Measurements from ENCODE around the gene PAQR5.
A peak's percentile ranks its signal among the peaks of the same experiment; 100 is the strongest.

The PAQR5 gene

GRCh38 chr15:69391046-69391757 lies 92.5 kb downstream of the PAQR5 start:
- H3K18ac ChIP-seq (ENCODE audit: low read depth in 1 of 2, low read length in 2 of 2), result no peak overlapping the region
- no peak overlapping the region for H4K91ac ChIP-seq (ENCODE audit: low read length)
- H3K9me3 ChIP-seq (ENCODE audit: control insufficient read depth, low read length), result no peaks in the 10 kb centered on the region
- H3K4ac ChIP-seq (ENCODE audit: low read depth in 1 of 2, low read length in 2 of 2), result no peak overlapping the region
- WGBS, result 96% methylated on average over 11 of the region's 11 CpGs
- no peak overlapping the region for H2AK5ac ChIP-seq (ENCODE audit: low read length, severe bottlenecking)
- H3K4me1 ChIP-seq (ENCODE audit: control insufficient read depth, insufficient read depth, low read depth, low read length), result peaks cover 12% of the 10 kb centered on the region
- no peak overlapping the region for H3K27ac ChIP-seq (ENCODE audit: low read length, poor library complexity, severe bottlenecking)
- H4K8ac ChIP-seq (ENCODE audit: low read length), result no peak overlapping the region
- no peak overlapping the region for H3K4me3 ChIP-seq (ENCODE audit: insufficient read depth in 1 of 2, low read depth in 1 of 2, low read length in 2 of 2)
- H3K36me3 ChIP-seq (ENCODE audit: control insufficient read depth in 1 of 2, insufficient read depth in 2 of 2, low read depth in 1 of 2, low read length in 2 of 2), result no peaks in the 10 kb centered on the region
- H3K9ac ChIP-seq (ENCODE audit: low read length), result no peak overlapping the region
- no peak overlapping the region for H2AFZ ChIP-seq (ENCODE audit: low read depth, low read length)
- no peaks in the 10 kb centered on the region for H3K27me3 ChIP-seq (ENCODE audit: control insufficient read depth in 1 of 2, insufficient read depth in 1 of 2, low read length in 2 of 2)
- no peak overlapping the region for H2BK5ac ChIP-seq (ENCODE audit: low read depth, low read length, poor library complexity, severe bottlenecking)
- H3K23ac ChIP-seq (ENCODE audit: low read length in 2 of 2), result no peak overlapping the region
- H3K4me2 ChIP-seq (ENCODE audit: low read length, poor library complexity, severe bottlenecking), result no peak overlapping the region
- H3K79me1 ChIP-seq (replicated peaks; ENCODE audit: low read length, poor library complexity, severe bottlenecking), result no peaks in the 10 kb centered on the region
- no peak for DNase-seq
- H2BK12ac ChIP-seq (ENCODE audit: low read length in 2 of 2), result no peak overlapping the region
- no peak overlapping the region for H2BK120ac ChIP-seq (ENCODE audit: low read depth, low read length)
- peak overlapping the region; percentile 9 for H2BK15ac ChIP-seq (ENCODE audit: low read depth, poor library complexity, severe bottlenecking)
- no peak overlapping the region for H3K14ac ChIP-seq (ENCODE audit: low read length in 2 of 2)

DNA sequence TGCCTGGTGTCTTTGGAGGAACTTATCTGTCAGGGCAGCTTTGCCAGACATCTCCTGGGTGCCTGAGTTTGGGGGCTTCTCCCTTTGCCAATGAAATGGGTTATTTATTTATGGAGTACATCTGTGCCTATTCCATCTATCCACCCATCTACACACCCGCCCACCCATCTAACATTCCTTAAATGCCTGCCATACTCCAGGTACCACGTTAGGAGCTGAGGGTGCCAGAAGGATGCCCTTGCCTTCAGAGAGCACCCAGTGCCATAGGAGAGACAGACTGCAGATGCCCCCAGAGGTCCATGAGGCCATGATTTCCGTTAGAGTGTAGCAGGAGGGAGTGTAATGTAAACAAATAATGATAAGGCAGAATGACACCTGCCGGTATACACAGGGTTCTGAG lies 93.6 kb downstream of the PAQR5 start:
- Histone ChIP-seq H3K27me3 (ENCODE audit: control insufficient read depth in 1 of 2, insufficient read depth in 1 of 2, low read length in 2 of 2) (no peaks in the 10 kb centered on the region), H2BK15ac (ENCODE audit: low read depth, poor library complexity, severe bottlenecking) (no peak overlapping the region), H3K18ac (ENCODE audit: low read depth in 1 of 2, low read length in 2 of 2) (no peak overlapping the region), H3K9ac (ENCODE audit: low read length) (no peak overlapping the region), H2BK120ac (ENCODE audit: low read depth, low read length) (no peak overlapping the region), H3K4me3 (ENCODE audit: insufficient read depth in 1 of 2, low read depth in 1 of 2, low read length in 2 of 2) (no peak overlapping the region), H3K4ac (ENCODE audit: low read depth in 1 of 2, low read length in 2 of 2) (no peak overlapping the region), H2BK12ac (ENCODE audit: low read length in 2 of 2) (no peak overlapping the region), H3K23ac (ENCODE audit: low read length in 2 of 2) (no peak overlapping the region), H2AFZ (ENCODE audit: low read depth, low read length) (no peak overlapping the region), H2AK5ac (ENCODE audit: low read length, severe bottlenecking) (no peak overlapping the region), H3K9me3 (ENCODE audit: control insufficient read depth, low read length) (no peaks in the 10 kb centered on the region), H4K91ac (ENCODE audit: low read length) (peak overlapping the region; percentile 35), H3K27ac (ENCODE audit: low read length, poor library complexity, severe bottlenecking) (no peak overlapping the region), H3K4me1 (ENCODE audit: control insufficient read depth, insufficient read depth, low read depth, low read length) (peaks cover 12% of the 10 kb centered on the region), H3K14ac (ENCODE audit: low read length in 2 of 2) (no peak overlapping the region), H3K4me2 (ENCODE audit: low read length, poor library complexity, severe bottlenecking) (no peak overlapping the region), H4K8ac (ENCODE audit: low read length) (no peak overlapping the region), H3K79me1 (replicated peaks; ENCODE audit: low read length, poor library complexity, severe bottlenecking) (no peaks in the 10 kb centered on the region), H3K36me3 (ENCODE audit: control insufficient read depth in 1 of 2, insufficient read depth in 2 of 2, low read depth in 1 of 2, low read length in 2 of 2) (peaks cover 0 to 2% of the 10 kb centered on the region in 2 experiments), H2BK5ac (ENCODE audit: low read depth, low read length, poor library complexity, severe bottlenecking) (no peak overlapping the region)
- no peak for DNase-seq
- 85% methylated on average over 4 of the region's 4 CpGs for WGBS

GRCh38 chr15:69393831-69394491 lies 95.2 kb downstream of the PAQR5 start:
- no peak overlapping the region for H2BK12ac ChIP-seq (ENCODE audit: low read length in 2 of 2)
- no peak overlapping the region for H4K8ac ChIP-seq (ENCODE audit: low read length)
- no peak overlapping the region for H2BK15ac ChIP-seq (ENCODE audit: low read depth, poor library complexity, severe bottlenecking)
- H3K36me3 ChIP-seq (ENCODE audit: control insufficient read depth in 1 of 2, insufficient read depth in 2 of 2, low read depth in 1 of 2, low read length in 2 of 2), result peaks cover 0 to 3% of the 10 kb centered on the region in 2 experiments
- no peak overlapping the region for H3K27ac ChIP-seq (ENCODE audit: low read length, poor library complexity, severe bottlenecking)
- H3K9ac ChIP-seq (ENCODE audit: low read length), result peak overlapping the region; percentile 76
- DNase-seq, result no peak
- H3K4ac ChIP-seq (ENCODE audit: low read depth in 1 of 2, low read length in 2 of 2), result no peak overlapping the region
- no peak overlapping the region for H3K4me2 ChIP-seq (ENCODE audit: low read length, poor library complexity, severe bottlenecking)
- H2AFZ ChIP-seq (ENCODE audit: low read depth, low read length), result peak overlapping the region; percentile 46
- peaks cover 15% of the 10 kb centered on the region for H3K4me1 ChIP-seq (ENCODE audit: control insufficient read depth, insufficient read depth, low read depth, low read length)
- H2BK120ac ChIP-seq (ENCODE audit: low read depth, low read length), result no peak overlapping the region
- no peaks in the 10 kb centered on the region for H3K79me1 ChIP-seq (replicated peaks; ENCODE audit: low read length, poor library complexity, severe bottlenecking)
- H3K14ac ChIP-seq (ENCODE audit: low read length in 2 of 2), result no peak overlapping the region
- no peaks in the 10 kb centered on the region for H3K27me3 ChIP-seq (ENCODE audit: control insufficient read depth in 1 of 2, insufficient read depth in 1 of 2, low read length in 2 of 2)
- no peak overlapping the region for H3K23ac ChIP-seq (ENCODE audit: low read length in 2 of 2)
- no peak overlapping the region for H2BK5ac ChIP-seq (ENCODE audit: low read depth, low read length, poor library complexity, severe bottlenecking)
- 71% methylated on average over 11 of the region's 11 CpGs for WGBS
- H2AK5ac ChIP-seq (ENCODE audit: low read length, severe bottlenecking), result no peak overlapping the region
- H3K4me3 ChIP-seq (ENCODE audit: insufficient read depth in 1 of 2, low read depth in 1 of 2, low read length in 2 of 2), result peak overlapping the region in 1 of 2 experiments; percentile 61
- peak overlapping the region in 1 of 2 experiments; percentile 9 for H3K18ac ChIP-seq (ENCODE audit: low read depth in 1 of 2, low read length in 2 of 2)
- no peak overlapping the region for H4K91ac ChIP-seq (ENCODE audit: low read length)
- no peaks in the 10 kb centered on the region for H3K9me3 ChIP-seq (ENCODE audit: control insufficient read depth, low read length)

DNA sequence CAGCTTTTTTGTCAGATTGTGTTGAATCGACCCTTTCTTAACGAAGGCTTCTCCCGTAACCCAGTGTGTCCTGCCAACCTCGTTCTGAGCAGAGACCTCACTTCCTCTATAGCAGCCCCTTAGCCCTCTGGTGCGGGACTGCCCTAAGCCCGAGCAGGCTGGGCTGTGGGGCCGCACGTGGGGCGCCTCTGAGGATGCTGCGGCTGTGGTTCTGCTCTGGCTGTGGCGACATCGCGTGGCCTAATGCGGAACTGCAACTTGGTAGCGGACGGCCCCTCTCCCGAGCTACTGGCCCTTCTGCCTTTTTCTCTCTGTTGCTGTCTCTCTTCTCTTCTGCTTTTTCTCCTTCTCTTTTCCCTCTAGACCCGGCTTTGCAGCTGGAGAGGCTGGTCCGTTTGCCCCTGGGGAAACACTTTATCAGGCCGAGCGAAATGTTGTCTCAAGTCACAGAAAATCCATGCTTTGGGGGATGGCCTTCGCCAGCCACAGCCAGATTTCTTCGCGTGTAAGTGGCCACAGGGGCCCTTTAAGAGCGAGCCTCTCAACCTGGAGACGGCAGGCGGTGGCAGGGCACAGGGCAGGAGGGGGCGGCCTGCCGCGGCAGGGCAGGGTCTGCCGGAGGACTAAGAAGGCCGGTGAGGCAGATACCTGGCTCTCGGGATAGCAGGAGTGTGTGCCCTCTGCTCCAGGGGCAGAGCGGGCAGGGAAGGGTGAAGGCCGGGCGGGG lies 96.0 kb downstream of the PAQR5 start:
- Histone ChIP-seq H3K36me3 (ENCODE audit: control insufficient read depth in 1 of 2, insufficient read depth in 2 of 2, low read depth in 1 of 2, low read length in 2 of 2) (peaks cover 0 to 3% of the 10 kb centered on the region in 2 experiments), H3K9ac (ENCODE audit: low read length) (peak overlapping the region; percentile 76), H3K4ac (ENCODE audit: low read depth in 1 of 2, low read length in 2 of 2) (peak overlapping the region in 1 of 2 experiments; percentile 4), H3K4me1 (ENCODE audit: control insufficient read depth, insufficient read depth, low read depth, low read length) (peaks cover 15% of the 10 kb centered on the region), H3K14ac (ENCODE audit: low read length in 2 of 2) (no peak overlapping the region), H2BK5ac (ENCODE audit: low read depth, low read length, poor library complexity, severe bottlenecking) (no peak overlapping the region), H4K91ac (ENCODE audit: low read length) (no peak overlapping the region), H3K4me3 (ENCODE audit: insufficient read depth in 1 of 2, low read depth in 1 of 2, low read length in 2 of 2) (peak overlapping the region in 1 of 2 experiments; percentile 61), H3K18ac (ENCODE audit: low read depth in 1 of 2, low read length in 2 of 2) (peak overlapping the region; percentile 1 to 9), H2AK5ac (ENCODE audit: low read length, severe bottlenecking) (no peak overlapping the region), H4K8ac (ENCODE audit: low read length) (peak overlapping the region; percentile 71), H3K27ac (ENCODE audit: low read length, poor library complexity, severe bottlenecking) (no peak overlapping the region), H2BK12ac (ENCODE audit: low read length in 2 of 2) (peak overlapping the region in 1 of 2 experiments; percentile 24), H2AFZ (ENCODE audit: low read depth, low read length) (no peak overlapping the region), H2BK120ac (ENCODE audit: low read depth, low read length) (no peak overlapping the region), H3K27me3 (ENCODE audit: control insufficient read depth in 1 of 2, insufficient read depth in 1 of 2, low read length in 2 of 2) (no peaks in the 10 kb centered on the region), H3K4me2 (ENCODE audit: low read length, poor library complexity, severe bottlenecking) (no peak overlapping the region), H3K9me3 (ENCODE audit: control insufficient read depth, low read length) (no peaks in the 10 kb centered on the region), H3K23ac (ENCODE audit: low read length in 2 of 2) (no peak overlapping the region), H3K79me1 (replicated peaks; ENCODE audit: low read length, poor library complexity, severe bottlenecking) (no peaks in the 10 kb centered on the region), H2BK15ac (ENCODE audit: low read depth, poor library complexity, severe bottlenecking) (no peak overlapping the region)
- DNase-seq, result peak; percentile 75
- 32% methylated on average over 33 of the region's 36 CpGs for WGBS
